OCI-LY7 (cell line): ENCODE measurements around the gene DFFA. TPM values are rescaled to one million over a fixed set of nuclear protein-coding genes. Genes with fewer than 3 reads are reported as not detected.

Experiments
- BruUV-seq: library from RNA; stranded (reverse); fragments of 400-500 nt; replicated peaks from 2 replicates; lab custom pipeline; 2021; lab: Mats Ljungman, UMichigan
- CTCF ChIA-PET: fragments of 300-600 bp; sonication (Branson Sonifier 250); formaldehyde crosslinking; loops from one replicate; lab custom pipeline; 2022; ENCODE audit warnings: antibody characterized with exemption; ENCODE audit not compliant: unreplicated experiment; lab: Charles Lee
- POLR2A ChIA-PET: fragments of 300-600 bp; sonication (Branson Sonifier 250); formaldehyde crosslinking; loops from one replicate; lab custom pipeline; 2022; ENCODE audit warnings: antibody characterized with exemption; lab: Charles Lee
- DNase-seq: peaks from one replicate; pipeline ENCODE4 v3.0.0-alpha.2; 2015; ENCODE audit warnings: low spot score
- H2AFZ ChIP-seq: fragments of 200-600 bp; sonication (generic), shearing (Covaris generic); 2 replicates; pipeline ENCODE4 v1.6.1; 2014; ENCODE audit warnings: mild to moderate bottlenecking, antibody characterized with exemption, low read length, moderate library complexity
- H3K27ac ChIP-seq: fragments of 200-600 bp; sonication (generic); 2 replicates; pipeline ENCODE4 v1.5.1; 2014; ENCODE audit warnings: mixed run types, low read depth, mild to moderate bottlenecking, moderate library complexity, low read length, inconsistent platforms; ENCODE audit not compliant: poor library complexity, severe bottlenecking
- H3K36me3 ChIP-seq: fragments of 200-600 bp; sonication (generic); 2 replicates; pipeline ENCODE4 v1.6.1; 2014; ENCODE audit warnings: mild to moderate bottlenecking, antibody characterized with exemption, low read length, moderate library complexity, mixed read lengths; ENCODE audit not compliant: insufficient read depth
- H3K4me1 ChIP-seq: fragments of 200-600 bp; sonication (generic); 2 replicates; pipeline ENCODE4 v1.5.1; 2014; ENCODE audit warnings: mild to moderate bottlenecking, low read length; ENCODE audit not compliant: insufficient read depth, poor library complexity, severe bottlenecking
- H3K4me2 ChIP-seq: fragments of 200-600 bp; sonication (generic); 2 replicates; pipeline ENCODE4 v1.6.1; 2014; ENCODE audit warnings: mild to moderate bottlenecking, low read length
- H3K4me3 ChIP-seq: fragments of 200-600 bp; sonication (generic); 2 replicates; pipeline ENCODE4 v1.5.1; 2014; ENCODE audit warnings: mild to moderate bottlenecking, low read depth, low read length; ENCODE audit not compliant: poor library complexity, severe bottlenecking
- H3K79me2 ChIP-seq: fragments of 200-600 bp; sonication (generic); 2 replicates; pipeline ENCODE4 v1.6.1; 2016; ENCODE audit warnings: low read depth, mild to moderate bottlenecking, low read length, moderate library complexity, mixed read lengths; ENCODE audit not compliant: insufficient read depth
- H3K9me2 ChIP-seq: fragments of 200-600 bp; sonication (generic); 2 replicates; pipeline ENCODE4 v1.6.1; 2016; ENCODE audit warnings: mild to moderate bottlenecking, low read length, mixed read lengths; ENCODE audit not compliant: insufficient read depth
- H3K9me3 ChIP-seq: fragments of 200-600 bp; sonication (generic); 2 replicates; pipeline ENCODE4 v1.6.1; 2014; ENCODE audit warnings: mild to moderate bottlenecking, mixed run types, low read length, mixed read lengths
- H4K20me1 ChIP-seq: fragments of 200-600 bp; sonication (generic); 2 replicates; pipeline ENCODE4 v1.6.1; 2014; ENCODE audit warnings: mild to moderate bottlenecking, antibody characterized with exemption, low read length, moderate library complexity, mixed read lengths; ENCODE audit not compliant: insufficient read depth
- EZH2phosphoT487 ChIP-seq: fragments of 200-600 bp; sonication (generic); IDR thresholded peaks from 2 replicates; pipeline ENCODE4 v1.6.1; 2018; ENCODE audit warnings: low read depth, borderline replicate concordance, mild to moderate bottlenecking, mixed run types, antibody characterized with exemption, low read length, moderate library complexity, mixed read lengths
- intact Hi-C: fragments of 100-400 bp; cut with micrococcal nuclease; formaldehyde crosslinking; loops from one replicate; pipeline ENCODE4 v1.10.0; 2022; ENCODE audit not compliant: unreplicated experiment
- total RNA-seq, 2 experiments: library from RNA; depleted of rRNA in 1 of 2; stranded (reverse); fragments of >200 nt in 1 of 2; shearing (Covaris generic) in 1 of 2; gene quantifications; 2 replicates each; pipeline ENCODE4 v1.2.3, GENCODE V29; 2014 to 2022
- TF ChIP-seq, protein P1 (sequence below): fragments of 200-600 bp; sonication (generic); conservative IDR thresholded peaks from 2 replicates; pipeline ENCODE4 v1.5.1; 2014; ENCODE audit warnings: mild to moderate bottlenecking, antibody characterized with exemption, low read length, moderate library complexity, mixed read lengths

The DFFA gene
- total RNA-seq, 2 experiments from 2014 or later, result 64.6 to 79.0 TPM

DNA sequence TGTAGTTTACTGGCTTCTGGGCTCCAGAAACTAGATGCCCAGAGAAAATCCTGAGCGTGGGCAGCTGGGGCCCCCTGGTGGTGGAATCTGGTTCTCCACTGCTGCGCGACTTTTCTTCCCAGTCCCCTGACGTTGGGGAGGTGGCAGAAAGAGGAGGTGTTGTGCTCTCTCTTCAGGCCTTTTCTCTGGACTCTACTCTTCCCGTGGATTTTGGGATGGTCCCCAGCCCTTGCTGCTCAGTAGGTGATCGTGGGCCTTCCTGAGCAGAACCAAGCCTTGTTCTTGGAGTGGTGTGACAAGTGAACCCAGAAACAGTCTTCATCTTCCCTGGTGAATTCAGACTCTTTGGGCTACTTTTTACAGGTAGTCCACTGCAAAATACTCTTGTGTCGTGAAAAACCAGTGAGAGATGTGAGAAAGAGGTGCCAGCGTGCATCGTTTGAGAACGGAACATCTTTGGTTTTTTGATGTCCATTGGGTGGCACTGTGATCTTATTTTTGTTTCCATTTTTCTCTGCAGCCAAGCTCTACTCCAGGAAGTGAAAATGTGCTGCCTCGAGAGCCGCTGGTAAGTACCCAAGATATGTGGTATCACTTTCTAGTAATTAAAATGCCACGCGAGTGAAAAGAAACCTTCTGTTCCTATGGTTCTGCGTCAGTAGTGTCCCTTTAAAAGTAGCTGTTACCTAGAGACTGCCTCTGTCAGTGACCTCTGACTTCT lies 22.6 kb upstream of the DFFA start:
- peaks cover 13% of the 10 kb centered on the region for H3K4me1 ChIP-seq
- TF ChIP-seq EZH2phosphoT487, result no peak
- TF ChIP-seq, protein P1, sequence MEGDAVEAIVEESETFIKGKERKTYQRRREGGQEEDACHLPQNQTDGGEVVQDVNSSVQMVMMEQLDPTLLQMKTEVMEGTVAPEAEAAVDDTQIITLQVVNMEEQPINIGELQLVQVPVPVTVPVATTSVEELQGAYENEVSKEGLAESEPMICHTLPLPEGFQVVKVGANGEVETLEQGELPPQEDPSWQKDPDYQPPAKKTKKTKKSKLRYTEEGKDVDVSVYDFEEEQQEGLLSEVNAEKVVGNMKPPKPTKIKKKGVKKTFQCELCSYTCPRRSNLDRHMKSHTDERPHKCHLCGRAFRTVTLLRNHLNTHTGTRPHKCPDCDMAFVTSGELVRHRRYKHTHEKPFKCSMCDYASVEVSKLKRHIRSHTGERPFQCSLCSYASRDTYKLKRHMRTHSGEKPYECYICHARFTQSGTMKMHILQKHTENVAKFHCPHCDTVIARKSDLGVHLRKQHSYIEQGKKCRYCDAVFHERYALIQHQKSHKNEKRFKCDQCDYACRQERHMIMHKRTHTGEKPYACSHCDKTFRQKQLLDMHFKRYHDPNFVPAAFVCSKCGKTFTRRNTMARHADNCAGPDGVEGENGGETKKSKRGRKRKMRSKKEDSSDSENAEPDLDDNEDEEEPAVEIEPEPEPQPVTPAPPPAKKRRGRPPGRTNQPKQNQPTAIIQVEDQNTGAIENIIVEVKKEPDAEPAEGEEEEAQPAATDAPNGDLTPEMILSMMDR, result peak; percentile 97
- no TSS peak for BruUV-seq

GRCh38 chr1:10494418-10494753 lies 22.1 kb upstream of the DFFA start:
- Histone ChIP-seq H3K4me3 (no peak overlapping the region), H3K27ac (no peak overlapping the region), H4K20me1 (peaks cover 15% of the 10 kb centered on the region), H3K79me2 (peaks cover 4% of the 10 kb centered on the region; the same call in 1 of the 2 replicates), H3K4me1 (peaks cover 13% of the 10 kb centered on the region), H3K4me2 (peak overlapping the region; percentile 87; the same call in 1 of the 2 replicates), H2AFZ (no peak overlapping the region), H3K9me2 (no peaks in the 10 kb centered on the region), H3K36me3 (peaks cover 22% of the 10 kb centered on the region; the same call in 1 of the 2 replicates), H3K9me3 (no peaks in the 10 kb centered on the region)
- CTCF ChIA-PET, result interaction anchor here (0.7 to 1.3 kb wide), 2 partner anchors 64 to 66 kb away, joined by 3 to 6 read pairs; partner anchors contain the start of gene CENPS
- DNase-seq, result no peak
- BruUV-seq, result no TSS peak
- TF ChIP-seq EZH2phosphoT487, result no peak
- TF ChIP-seq, protein P1, result no peak
- intact Hi-C loops, result loop anchor here (1.0 to 2.0 kb wide), 2 partner anchors 64 to 446 kb away; partner anchors contain the start of gene CENPS
- POLR2A ChIA-PET, result interaction anchor here (0.9 to 1.6 kb wide), 3 partner anchors 9 to 69 kb away, joined by 3 to 7 read pairs (median 3); no protein-coding TSS in a partner anchor

More for the DNA sequence above, 22.6 kb upstream of the DFFA start:
- intact Hi-C loops, result loop anchor here (1.0 to 5.0 kb wide), 3 partner anchors 65 to 446 kb away; partner anchors contain the start of gene CENPS
- peaks cover 20% of the 10 kb centered on the region; the same call in 1 of the 2 replicates for H3K36me3 ChIP-seq
- no peaks in the 10 kb centered on the region for H3K79me2 ChIP-seq
- peaks cover 12% of the 10 kb centered on the region for H4K20me1 ChIP-seq
- peak; percentile 77 for DNase-seq
- H3K27ac ChIP-seq, result peak overlapping the region; percentile 34
- peak overlapping the region; percentile 46 for H3K4me3 ChIP-seq
- H3K9me3 ChIP-seq, result no peaks in the 10 kb centered on the region
- ChIA-PET CTCF (interaction anchor here (0.6 to 0.7 kb wide), 2 partner anchors 66 to 344 kb away, joined by 3 read pairs; no protein-coding TSS in a partner anchor), POLR2A (interaction anchor here (0.6 to 1.6 kb wide), 4 partner anchors 9 to 288 kb away, joined by 3 to 7 read pairs (median 3); no protein-coding TSS in a partner anchor)
- no peaks in the 10 kb centered on the region for H3K9me2 ChIP-seq
- H2AFZ ChIP-seq, result peak overlapping the region; percentile 50; the same call in 1 of the 2 replicates
- H3K4me2 ChIP-seq, result peak overlapping the region; percentile 87
